ENCODE measurements around the gene PDZD2. TPM values are rescaled to one million over a fixed set of nuclear protein-coding genes. Genes with fewer than 3 reads are reported as not detected.
A peak's percentile ranks its signal among the peaks of the same experiment; 100 is the strongest.

PDZD2 gene
- total and polyA plus RNA-seq, 2 donors (not counting 3 experiments of a cell fraction or from before 2014, with no cell fraction given): 0.66 to 6.9 TPM

DNA sequence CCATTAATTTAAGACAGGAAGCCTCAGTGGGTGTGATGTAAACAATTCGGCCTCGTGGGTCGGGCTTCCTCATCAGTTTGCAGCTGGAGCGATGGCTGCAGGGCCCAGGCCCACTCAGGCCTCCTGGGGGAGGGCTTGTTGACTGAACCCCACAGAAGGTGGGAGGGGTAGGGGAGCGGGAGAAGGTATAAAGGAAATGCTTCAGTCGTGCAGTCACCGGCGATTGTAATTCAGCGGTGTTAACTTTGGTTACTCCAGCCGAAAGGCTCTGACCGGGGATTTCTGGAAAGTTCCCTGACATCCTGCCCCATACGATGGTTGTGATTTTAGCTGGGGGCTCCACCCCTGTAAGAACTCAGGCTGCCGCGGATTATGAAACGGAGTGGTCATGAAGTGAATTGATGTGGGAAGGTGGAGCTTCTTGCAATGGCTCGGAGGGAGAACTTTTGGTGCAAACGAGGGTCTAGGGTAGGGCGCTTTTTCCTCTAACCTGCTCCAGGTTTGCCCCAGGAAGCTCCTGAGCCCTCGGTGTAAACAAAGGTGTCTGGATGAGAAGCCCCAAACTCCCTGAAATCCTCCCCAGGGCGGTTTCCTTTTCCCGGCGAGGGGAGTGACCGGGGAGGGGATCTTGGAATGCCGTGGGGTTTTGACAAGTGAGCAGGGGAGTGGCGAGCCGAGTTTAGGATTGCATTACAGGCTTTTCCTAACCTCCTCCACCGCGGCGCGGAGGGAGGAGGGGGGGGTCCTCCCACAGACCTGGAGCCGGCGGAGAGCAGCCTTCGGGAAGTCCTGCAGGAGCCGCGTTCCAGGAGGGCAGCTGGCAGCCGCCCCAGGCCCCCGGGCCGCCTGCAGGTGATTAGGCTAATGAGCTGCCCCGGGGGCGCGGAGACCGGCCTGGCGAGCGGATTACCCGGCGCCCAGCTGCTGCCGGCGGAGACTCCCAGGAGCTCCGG lies 215.5 kb downstream of the PDZD2 start:
- H3K36me3 ChIP-seq (ENCODE audit: control insufficient read depth in 2 of 2, extremely low read depth in 1 of 2, insufficient read depth in 2 of 2, low read length in 2 of 2): no peaks in the 10 kb centered on the region
- dilution Hi-C loops (cut with MboI; ENCODE audit: extremely low pct_ligation_motif_present, low sequenced_read_pairs): no loop called here
- peaks cover 0 to 2% of the 10 kb centered on the region in 2 experiments for H3K27me3 ChIP-seq (ENCODE audit: control insufficient read depth in 2 of 2, insufficient read depth in 2 of 2, low read length in 2 of 2)
- POLR2A ChIA-PET: no interaction called here
- peak overlapping the region; percentile 83 for H2AFZ ChIP-seq (ENCODE audit: low read depth, low read length)
- FAIRE-seq (peak; percentile 93), DNase-seq (ENCODE audit: low read depth, low spot score) (peak; percentile 40)
- H3K79me2 ChIP-seq (ENCODE audit: control insufficient read depth, insufficient read depth, low read length): no peaks in the 10 kb centered on the region
- H3K4me1 ChIP-seq (ENCODE audit: control insufficient read depth, extremely low read depth, insufficient read depth, low read length): peaks cover 17% of the 10 kb centered on the region
- intact Hi-C loops (cut with micrococcal nuclease): loop anchor here (1.0 to 10.0 kb wide), 2 partner anchors 222 to 340 kb away; no protein-coding TSS in a partner anchor
- CTCF ChIA-PET: interaction anchor here (1.0 to 3.4 kb wide), 6 partner anchors 11 to 239 kb away, joined by 3 to 13 read pairs (median 4); no protein-coding TSS in a partner anchor
- peak overlapping the region; percentile 10 to 68 (median 36) for H3K4me3 ChIP-seq (replicated peaks in 1 of 3; ENCODE audit: insufficient read depth in 1 of 3, low read depth in 1 of 3, low read length in 3 of 3)
- no peaks in the 10 kb centered on the region for H4K20me1 ChIP-seq (replicated peaks; ENCODE audit: control insufficient read depth, extremely low read depth, insufficient read depth, low read length)
- BruUV-seq (replicated peaks): no TSS peak
- peak overlapping the region; percentile 4 for H3K27ac ChIP-seq (ENCODE audit: insufficient read depth, low read depth, low read length)
- peak overlapping the region; percentile 81 for H3K4me2 ChIP-seq (ENCODE audit: insufficient read depth, low read length)
- peaks cover 2% of the 10 kb centered on the region for H3K9me3 ChIP-seq (replicated peaks; ENCODE audit: control insufficient read depth, insufficient read depth, low read length)
- peak overlapping the region; percentile 43 for H3K9ac ChIP-seq (replicated peaks; ENCODE audit: extremely low read depth, insufficient read depth, low read length)
- H3K9me1 ChIP-seq (replicated peaks; ENCODE audit: control insufficient read depth, extremely low read depth, insufficient read depth, low read length): no peaks in the 10 kb centered on the region
- TF ChIP-seq, protein P1, sequence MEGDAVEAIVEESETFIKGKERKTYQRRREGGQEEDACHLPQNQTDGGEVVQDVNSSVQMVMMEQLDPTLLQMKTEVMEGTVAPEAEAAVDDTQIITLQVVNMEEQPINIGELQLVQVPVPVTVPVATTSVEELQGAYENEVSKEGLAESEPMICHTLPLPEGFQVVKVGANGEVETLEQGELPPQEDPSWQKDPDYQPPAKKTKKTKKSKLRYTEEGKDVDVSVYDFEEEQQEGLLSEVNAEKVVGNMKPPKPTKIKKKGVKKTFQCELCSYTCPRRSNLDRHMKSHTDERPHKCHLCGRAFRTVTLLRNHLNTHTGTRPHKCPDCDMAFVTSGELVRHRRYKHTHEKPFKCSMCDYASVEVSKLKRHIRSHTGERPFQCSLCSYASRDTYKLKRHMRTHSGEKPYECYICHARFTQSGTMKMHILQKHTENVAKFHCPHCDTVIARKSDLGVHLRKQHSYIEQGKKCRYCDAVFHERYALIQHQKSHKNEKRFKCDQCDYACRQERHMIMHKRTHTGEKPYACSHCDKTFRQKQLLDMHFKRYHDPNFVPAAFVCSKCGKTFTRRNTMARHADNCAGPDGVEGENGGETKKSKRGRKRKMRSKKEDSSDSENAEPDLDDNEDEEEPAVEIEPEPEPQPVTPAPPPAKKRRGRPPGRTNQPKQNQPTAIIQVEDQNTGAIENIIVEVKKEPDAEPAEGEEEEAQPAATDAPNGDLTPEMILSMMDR (IDR thresholded peaks at IDR 0.05; ENCODE audit: extremely low read depth in 1 of 2, insufficient read depth in 1 of 2, low read depth in 1 of 2, low read length in 2 of 2): peak in 1 of 2 donors; percentile 5
- TF ChIP-seq POLR2AphosphoS5 (IDR thresholded peaks at IDR 0.05; ENCODE audit: insufficient read depth, low read depth, low read length): no peak
- TF ChIP-seq, protein P2, sequence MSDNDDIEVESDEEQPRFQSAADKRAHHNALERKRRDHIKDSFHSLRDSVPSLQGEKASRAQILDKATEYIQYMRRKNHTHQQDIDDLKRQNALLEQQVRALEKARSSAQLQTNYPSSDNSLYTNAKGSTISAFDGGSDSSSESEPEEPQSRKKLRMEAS (IDR thresholded peaks at IDR 0.05; ENCODE audit: insufficient read depth, insufficient read length): no peak
- no peak for TF ChIP-seq MYC (IDR thresholded peaks at IDR 0.05; ENCODE audit: low read depth, low read length)
- no peak for TF ChIP-seq EZH2 (IDR thresholded peaks at IDR 0.05; ENCODE audit: borderline replicate concordance, low read depth, low read length, severe bottlenecking)

Data from endothelial cell of umbilical vein (primary cell).